ENCODE measurements around the gene CIP2A. TPM values are rescaled to one million over a fixed set of nuclear protein-coding genes. Genes with fewer than 3 reads are reported as not detected.

Gene CIP2A
- total RNA-seq, 1 donor from 2014 or later: 15.9 TPM

DNA sequence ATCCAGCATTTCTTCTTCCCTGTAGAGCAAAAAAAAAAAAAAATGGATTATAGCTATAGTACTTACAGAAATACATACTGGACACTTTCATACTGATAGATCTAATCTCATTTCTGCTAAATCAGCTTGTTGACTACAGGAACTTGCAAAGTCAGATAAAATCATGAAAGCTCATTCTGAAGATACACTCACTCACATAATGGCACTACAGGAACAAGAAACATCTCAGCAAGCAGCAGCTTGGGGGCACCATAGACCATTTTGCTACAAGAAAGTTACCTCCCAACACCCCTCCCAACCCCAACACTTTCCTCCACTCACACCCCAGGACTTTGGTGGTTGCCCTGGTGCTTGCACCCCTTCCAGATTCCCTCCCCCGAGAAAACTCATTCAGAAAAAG, 83.4 kb downstream of the CIP2A start:
- Mint-ChIP-seq H3K4me1 (no peaks in the 10 kb centered on the region), H3K36me3 (no peaks in the 10 kb centered on the region), H3K4me3 (no peak overlapping the region), H3K9me3 (peaks cover 10% of the 10 kb centered on the region), H3K27me3 (ENCODE audit: low read depth) (no peaks in the 10 kb centered on the region), H3K27ac (peak overlapping the region; percentile 17)
- TF ChIP-seq, protein P1, sequence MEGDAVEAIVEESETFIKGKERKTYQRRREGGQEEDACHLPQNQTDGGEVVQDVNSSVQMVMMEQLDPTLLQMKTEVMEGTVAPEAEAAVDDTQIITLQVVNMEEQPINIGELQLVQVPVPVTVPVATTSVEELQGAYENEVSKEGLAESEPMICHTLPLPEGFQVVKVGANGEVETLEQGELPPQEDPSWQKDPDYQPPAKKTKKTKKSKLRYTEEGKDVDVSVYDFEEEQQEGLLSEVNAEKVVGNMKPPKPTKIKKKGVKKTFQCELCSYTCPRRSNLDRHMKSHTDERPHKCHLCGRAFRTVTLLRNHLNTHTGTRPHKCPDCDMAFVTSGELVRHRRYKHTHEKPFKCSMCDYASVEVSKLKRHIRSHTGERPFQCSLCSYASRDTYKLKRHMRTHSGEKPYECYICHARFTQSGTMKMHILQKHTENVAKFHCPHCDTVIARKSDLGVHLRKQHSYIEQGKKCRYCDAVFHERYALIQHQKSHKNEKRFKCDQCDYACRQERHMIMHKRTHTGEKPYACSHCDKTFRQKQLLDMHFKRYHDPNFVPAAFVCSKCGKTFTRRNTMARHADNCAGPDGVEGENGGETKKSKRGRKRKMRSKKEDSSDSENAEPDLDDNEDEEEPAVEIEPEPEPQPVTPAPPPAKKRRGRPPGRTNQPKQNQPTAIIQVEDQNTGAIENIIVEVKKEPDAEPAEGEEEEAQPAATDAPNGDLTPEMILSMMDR (IDR thresholded peaks at IDR 0.05; ENCODE audit: unreplicated experiment): no peak
- DNase-seq (ENCODE audit: low spot score in 2 of 2, unreplicated experiment in 2 of 2): no peak

- Mint-ChIP-seq H3K27ac (no peak overlapping the region), H3K9me3 (peaks cover 10% of the 10 kb centered on the region), H3K4me3 (no peak overlapping the region), H3K36me3 (no peaks in the 10 kb centered on the region), H3K27me3 (ENCODE audit: low read depth) (no peaks in the 10 kb centered on the region), H3K4me1 (no peaks in the 10 kb centered on the region)
- DNase-seq (ENCODE audit: low spot score in 2 of 2, unreplicated experiment in 2 of 2): no peak
- TF ChIP-seq, protein P1 (IDR thresholded peaks at IDR 0.05; ENCODE audit: unreplicated experiment): no peak
Measured at GRCh38 chr3:108503722-108504121, 85.5 kb downstream of the CIP2A start.

DNA sequence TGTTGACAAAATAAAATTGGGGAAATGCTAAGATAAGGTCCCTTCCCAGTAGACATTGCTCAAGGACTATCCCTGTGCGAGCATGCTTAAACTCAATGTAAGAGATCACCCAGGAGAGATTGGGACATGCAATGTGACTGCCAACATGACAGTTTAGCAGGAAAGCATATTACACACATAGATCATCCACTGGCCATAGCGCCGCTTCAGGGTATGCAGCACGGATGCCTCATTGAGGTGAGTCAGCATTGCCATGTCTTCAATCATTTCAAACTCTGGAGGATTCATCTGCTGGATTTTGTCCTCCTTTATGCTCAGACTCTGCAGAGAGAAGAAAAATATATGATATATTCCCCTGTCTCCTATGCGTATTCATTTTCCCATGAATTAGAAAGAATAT, 87.7 kb downstream of the CIP2A start:
- Mint-ChIP-seq H3K9me3 (peaks cover 10% of the 10 kb centered on the region), H3K27me3 (ENCODE audit: low read depth) (no peaks in the 10 kb centered on the region), H3K4me3 (no peak overlapping the region), H3K4me1 (no peaks in the 10 kb centered on the region), H3K36me3 (no peaks in the 10 kb centered on the region), H3K27ac (no peak overlapping the region)
- TF ChIP-seq, protein P1 (IDR thresholded peaks at IDR 0.05; ENCODE audit: unreplicated experiment): no peak
- DNase-seq (ENCODE audit: low spot score in 2 of 2, unreplicated experiment in 2 of 2): no peak

GRCh38 chr3:108500728-108501127, 88.5 kb downstream of the CIP2A start:
- Mint-ChIP-seq H3K9me3 (peaks cover 10% of the 10 kb centered on the region), H3K27me3 (ENCODE audit: low read depth) (no peaks in the 10 kb centered on the region), H3K4me3 (no peak overlapping the region), H3K4me1 (no peaks in the 10 kb centered on the region), H3K27ac (no peak overlapping the region), H3K36me3 (no peaks in the 10 kb centered on the region)
- DNase-seq (ENCODE audit: low spot score in 2 of 2, unreplicated experiment in 2 of 2): no peak
- TF ChIP-seq, protein P1 (IDR thresholded peaks at IDR 0.05; ENCODE audit: unreplicated experiment): no peak

Other genes with a start within 250 kb of the CIP2A start
- 0.20 to 0.36 TPM (median 0.27 TPM) in 3 replicates for gene MYH15, start 78.8 kb downstream of the CIP2A start, total RNA-seq
- 26.9 to 27.2 TPM (median 27.2 TPM) in 3 replicates for gene DZIP3, start 284 bp upstream of the CIP2A start, total RNA-seq
- not detected in 3 replicates for gene RETNLB, start 168.0 kb upstream of the CIP2A start, total RNA-seq
- not detected in 3 replicates for gene TRAT1, start 233.3 kb upstream of the CIP2A start, total RNA-seq